ENCODE data around the gene RBMS2. TPM values are rescaled to one million over a fixed set of nuclear protein-coding genes. Genes with fewer than 3 reads are reported as not detected.
A peak's percentile ranks its signal among the peaks of the same experiment; 100 is the strongest.
"Not testable (repeated sequence)": the region's sequence is repeated elsewhere in the genome, so short reads cannot be mapped to it uniquely, and the experiment has no call there.

The RBMS2 gene
- total RNA-seq, 2 experiments from 2014 or later: 4.2 to 4.4 TPM

DNA sequence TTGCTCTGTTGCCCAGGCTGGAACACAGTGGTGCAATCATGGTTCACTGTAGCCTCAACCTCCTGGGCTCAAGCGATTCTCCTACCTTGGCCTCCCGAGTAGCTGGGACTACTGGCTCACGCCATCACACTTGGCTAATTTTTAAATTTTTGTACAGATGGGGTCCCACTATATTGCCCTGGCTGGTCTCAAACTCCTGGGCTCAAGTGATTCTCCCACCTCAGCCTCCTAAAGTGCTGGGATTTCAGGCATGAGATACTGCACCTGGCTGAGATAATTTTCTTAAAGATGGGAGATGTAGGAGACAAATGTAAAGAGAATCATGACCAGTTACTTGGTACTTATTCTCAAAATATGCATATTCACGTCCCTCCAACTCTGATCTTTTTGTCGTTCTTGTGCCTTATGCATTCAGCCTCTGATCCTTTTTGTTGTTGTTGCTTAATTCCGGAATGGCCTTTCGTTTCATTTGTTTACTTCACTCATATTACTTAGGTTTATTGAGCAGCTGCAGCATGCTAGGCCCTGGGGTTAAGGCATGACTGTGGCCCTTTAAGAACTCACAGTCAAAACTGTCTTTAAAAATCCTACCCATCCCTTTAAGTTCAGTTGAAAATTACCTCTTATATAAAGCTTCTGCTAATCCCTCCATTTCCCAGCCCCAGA lies 8.9 kb downstream of the RBMS2 start:
- no peaks in the 10 kb centered on the region for H3K27me3 Mint-ChIP-seq
- H3K27ac Mint-ChIP-seq: no peak overlapping the region
- H3K4me3 Mint-ChIP-seq: no peak overlapping the region
- H3K4me1 Mint-ChIP-seq: peaks cover 2% of the 10 kb centered on the region
- DNase-seq: no peak
- H3K36me3 Mint-ChIP-seq: no peaks in the 10 kb centered on the region
- no peaks in the 10 kb centered on the region for H3K9me3 Mint-ChIP-seq

- no peaks in the 10 kb centered on the region for H3K9me3 Mint-ChIP-seq
- no peak for DNase-seq
- H3K27ac Mint-ChIP-seq: no peak overlapping the region
- H3K4me3 Mint-ChIP-seq: no peak overlapping the region
- no peaks in the 10 kb centered on the region for H3K27me3 Mint-ChIP-seq
- peaks cover 1% of the 10 kb centered on the region for H3K36me3 Mint-ChIP-seq
- peaks cover 2% of the 10 kb centered on the region for H3K4me1 Mint-ChIP-seq
Observed at GRCh38 chr12:56537546-56537945, 15.9 kb downstream of the RBMS2 start.

DNA sequence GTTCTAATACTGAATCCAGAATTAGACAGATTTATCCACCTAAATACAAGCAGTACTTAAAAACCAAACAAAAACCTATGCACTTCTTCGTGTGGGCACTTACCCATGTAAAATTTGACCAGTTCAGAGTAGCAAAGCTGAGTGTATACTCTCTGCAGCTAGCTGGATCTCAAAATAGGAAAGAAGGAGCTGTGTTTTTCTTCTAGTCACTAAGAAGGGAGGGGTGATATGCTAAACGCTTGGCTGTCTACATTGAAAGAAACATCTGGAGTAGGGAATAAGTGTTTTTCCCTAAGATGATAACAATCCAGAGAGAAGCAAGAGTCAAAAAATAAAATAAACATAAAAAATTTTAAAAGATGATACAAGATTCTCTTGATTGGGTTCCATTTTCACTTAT lies 20.0 kb downstream of the RBMS2 start:
- Mint-ChIP-seq H3K9me3 (no peaks in the 10 kb centered on the region), H3K27me3 (no peaks in the 10 kb centered on the region), H3K27ac (no peak overlapping the region), H3K4me3 (no peak overlapping the region), H3K36me3 (peaks cover 1% of the 10 kb centered on the region), H3K4me1 (peaks cover 2% of the 10 kb centered on the region)
- no peak for DNase-seq

DNA sequence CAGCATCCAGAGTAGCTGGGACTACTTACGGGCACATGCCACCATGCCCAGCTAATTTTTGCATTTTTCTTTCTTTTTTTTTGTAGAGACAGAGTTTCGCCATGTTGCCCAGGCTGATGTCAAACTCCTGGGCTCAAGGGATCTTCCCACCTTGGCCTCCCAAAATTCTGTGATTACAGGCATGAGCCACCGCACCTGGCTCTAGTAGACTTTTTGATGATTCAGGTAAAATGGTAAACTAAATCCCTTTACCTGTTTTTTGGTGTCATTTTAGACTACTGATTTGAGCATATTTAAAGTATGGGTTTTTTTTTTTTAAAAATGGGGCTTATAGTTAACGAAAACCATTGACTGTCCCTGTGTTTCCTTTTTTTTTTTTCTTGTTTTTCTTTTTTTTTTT lies 20.5 kb downstream of the RBMS2 start:
- Mint-ChIP-seq H3K9me3 (no peaks in the 10 kb centered on the region), H3K4me1 (peaks cover 1% of the 10 kb centered on the region), H3K27ac (no peak overlapping the region), H3K4me3 (no peak overlapping the region), H3K36me3 (peaks cover 1% of the 10 kb centered on the region), H3K27me3 (no peaks in the 10 kb centered on the region)
- DNase-seq: no peak

DNA sequence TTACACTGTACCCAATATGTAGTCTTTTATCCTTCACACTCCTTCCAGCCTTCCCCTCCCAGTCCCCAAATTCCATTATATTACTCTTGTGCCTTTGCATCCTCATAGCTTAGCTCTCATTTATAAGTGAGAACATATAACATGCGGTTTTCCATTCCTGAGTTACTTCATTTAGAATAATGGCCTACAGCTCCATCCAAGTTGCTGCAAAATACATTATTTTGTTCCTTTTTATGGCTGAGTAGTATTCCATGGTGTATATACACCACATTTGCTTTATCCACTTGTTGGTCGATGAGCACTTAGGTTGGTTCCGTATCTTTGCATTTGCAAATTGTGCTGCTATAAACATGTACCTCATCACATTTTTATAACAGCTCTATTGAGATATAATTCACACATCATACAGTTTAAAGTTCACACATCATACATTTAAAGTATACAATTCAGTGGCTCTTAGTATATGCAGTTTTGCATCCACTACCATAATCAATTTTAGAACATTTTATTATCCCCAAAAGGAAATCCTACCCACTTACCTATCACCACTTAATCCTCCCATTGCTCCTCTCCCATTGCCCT lies 23.5 kb downstream of the RBMS2 start:
- no peak for DNase-seq
- Mint-ChIP-seq H3K27ac (no peak overlapping the region), H3K4me1 (no peaks in the 10 kb centered on the region), H3K36me3 (peaks cover 1% of the 10 kb centered on the region), H3K27me3 (no peaks in the 10 kb centered on the region), H3K9me3 (no peaks in the 10 kb centered on the region), H3K4me3 (no peak overlapping the region)

DNA sequence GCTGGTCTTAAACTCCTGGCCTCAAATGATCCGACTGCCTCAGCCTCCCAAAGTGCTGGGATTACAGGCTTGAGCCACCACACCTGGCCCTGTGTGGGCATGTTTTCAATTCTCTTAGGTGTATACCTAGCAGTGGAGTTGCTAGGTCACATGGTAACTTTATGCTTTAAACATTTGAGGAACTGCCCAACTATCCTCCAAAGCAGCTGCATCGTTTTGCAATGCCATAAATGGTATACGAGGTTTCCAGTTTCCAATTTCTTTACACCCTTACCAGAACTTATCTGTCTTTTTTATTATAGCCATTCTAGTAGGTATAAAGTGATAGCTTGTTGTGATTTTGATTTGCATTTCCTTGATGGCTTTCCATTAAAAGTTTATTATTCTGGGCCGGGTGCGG lies 25.1 kb downstream of the RBMS2 start:
- H3K4me1 Mint-ChIP-seq: no peaks in the 10 kb centered on the region
- no peaks in the 10 kb centered on the region for H3K27me3 Mint-ChIP-seq
- no peaks in the 10 kb centered on the region for H3K36me3 Mint-ChIP-seq
- no peaks in the 10 kb centered on the region for H3K9me3 Mint-ChIP-seq
- H3K27ac Mint-ChIP-seq: no peak overlapping the region
- no peak overlapping the region for H3K4me3 Mint-ChIP-seq
- DNase-seq: no peak

- Mint-ChIP-seq H3K4me3 (no peak overlapping the region), H3K36me3 (no peaks in the 10 kb centered on the region), H3K27me3 (no peaks in the 10 kb centered on the region), H3K9me3 (no peaks in the 10 kb centered on the region), H3K4me1 (no peaks in the 10 kb centered on the region), H3K27ac (no peak overlapping the region)
- DNase-seq: no peak
Observed at GRCh38 chr12:56551070-56551469, 29.4 kb downstream of the RBMS2 start.

- H3K9me3 Mint-ChIP-seq: no peaks in the 10 kb centered on the region
- DNase-seq: peak; percentile 52
- H3K27me3 Mint-ChIP-seq: no peaks in the 10 kb centered on the region
- H3K27ac Mint-ChIP-seq: no peak overlapping the region
- peaks cover 21% of the 10 kb centered on the region for H3K4me1 Mint-ChIP-seq
- peak overlapping the region; percentile 18 for H3K4me3 Mint-ChIP-seq
- no peaks in the 10 kb centered on the region for H3K36me3 Mint-ChIP-seq
Observed at GRCh38 chr12:56565510-56566101, 44.0 kb downstream of the RBMS2 start.

- H3K36me3 Mint-ChIP-seq: no peaks in the 10 kb centered on the region
- no peak overlapping the region for H3K27ac Mint-ChIP-seq
- H3K4me3 Mint-ChIP-seq: no peak overlapping the region
- peaks cover 29% of the 10 kb centered on the region for H3K4me1 Mint-ChIP-seq
- H3K27me3 Mint-ChIP-seq: no peaks in the 10 kb centered on the region
- no peaks in the 10 kb centered on the region for H3K9me3 Mint-ChIP-seq
- no peak for DNase-seq
Observed at GRCh38 chr12:56568146-56568545, 46.5 kb downstream of the RBMS2 start.

GRCh38 chr12:56571121-56571520 lies 49.5 kb downstream of the RBMS2 start:
- H3K4me3 Mint-ChIP-seq: no peak overlapping the region
- no peaks in the 10 kb centered on the region for H3K27me3 Mint-ChIP-seq
- no peak for DNase-seq
- peaks cover 20% of the 10 kb centered on the region for H3K4me1 Mint-ChIP-seq
- no peaks in the 10 kb centered on the region for H3K9me3 Mint-ChIP-seq
- no peaks in the 10 kb centered on the region for H3K36me3 Mint-ChIP-seq
- H3K27ac Mint-ChIP-seq: no peak overlapping the region

- Mint-ChIP-seq H3K4me1 (peaks cover 20% of the 10 kb centered on the region), H3K9me3 (no peaks in the 10 kb centered on the region), H3K27me3 (no peaks in the 10 kb centered on the region), H3K27ac (no peak overlapping the region), H3K4me3 (no peak overlapping the region), H3K36me3 (no peaks in the 10 kb centered on the region)
- DNase-seq: no peak
Observed at GRCh38 chr12:56572288-56572687, 50.7 kb downstream of the RBMS2 start.

GRCh38 chr12:56574210-56574609 lies 52.6 kb downstream of the RBMS2 start:
- Mint-ChIP-seq H3K9me3 (no peaks in the 10 kb centered on the region), H3K27me3 (no peaks in the 10 kb centered on the region), H3K27ac (no peak overlapping the region), H3K4me3 (no peak overlapping the region), H3K36me3 (no peaks in the 10 kb centered on the region), H3K4me1 (peaks cover 18% of the 10 kb centered on the region)
- no peak for DNase-seq

DNA sequence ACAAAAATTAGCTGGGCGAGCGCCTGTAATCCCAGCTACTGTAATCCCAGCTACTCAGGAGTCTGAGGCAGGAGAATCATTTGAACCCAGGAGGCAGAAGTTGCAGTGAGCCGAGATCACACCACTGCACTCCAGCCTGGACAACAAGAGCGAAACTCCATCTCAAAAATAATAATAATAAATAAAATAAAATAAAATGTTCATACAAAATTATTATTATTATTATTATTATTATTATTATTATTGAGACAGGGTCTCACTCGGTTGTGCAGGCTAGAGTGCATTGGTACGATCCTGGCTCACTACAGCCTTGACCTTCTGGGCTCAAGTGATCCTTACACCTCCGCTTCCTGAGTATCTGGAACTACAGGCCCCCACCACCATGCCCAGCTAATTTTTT lies 55.6 kb downstream of the RBMS2 start:
- not testable (repeated sequence) for H3K9me3 Mint-ChIP-seq, H3K27me3 Mint-ChIP-seq, H3K27ac Mint-ChIP-seq, DNase-seq, H3K4me3 Mint-ChIP-seq, H3K36me3 Mint-ChIP-seq
- H3K4me1 Mint-ChIP-seq: peaks cover 17% of the 10 kb centered on the region

GRCh38 chr12:56578983-56579546 lies 57.4 kb downstream of the RBMS2 start:
- H3K27ac Mint-ChIP-seq: no peak overlapping the region
- no peak overlapping the region for H3K4me3 Mint-ChIP-seq
- H3K9me3 Mint-ChIP-seq: no peaks in the 10 kb centered on the region
- no peak for DNase-seq
- H3K4me1 Mint-ChIP-seq: peaks cover 24% of the 10 kb centered on the region
- no peaks in the 10 kb centered on the region for H3K27me3 Mint-ChIP-seq
- no peaks in the 10 kb centered on the region for H3K36me3 Mint-ChIP-seq

DNA sequence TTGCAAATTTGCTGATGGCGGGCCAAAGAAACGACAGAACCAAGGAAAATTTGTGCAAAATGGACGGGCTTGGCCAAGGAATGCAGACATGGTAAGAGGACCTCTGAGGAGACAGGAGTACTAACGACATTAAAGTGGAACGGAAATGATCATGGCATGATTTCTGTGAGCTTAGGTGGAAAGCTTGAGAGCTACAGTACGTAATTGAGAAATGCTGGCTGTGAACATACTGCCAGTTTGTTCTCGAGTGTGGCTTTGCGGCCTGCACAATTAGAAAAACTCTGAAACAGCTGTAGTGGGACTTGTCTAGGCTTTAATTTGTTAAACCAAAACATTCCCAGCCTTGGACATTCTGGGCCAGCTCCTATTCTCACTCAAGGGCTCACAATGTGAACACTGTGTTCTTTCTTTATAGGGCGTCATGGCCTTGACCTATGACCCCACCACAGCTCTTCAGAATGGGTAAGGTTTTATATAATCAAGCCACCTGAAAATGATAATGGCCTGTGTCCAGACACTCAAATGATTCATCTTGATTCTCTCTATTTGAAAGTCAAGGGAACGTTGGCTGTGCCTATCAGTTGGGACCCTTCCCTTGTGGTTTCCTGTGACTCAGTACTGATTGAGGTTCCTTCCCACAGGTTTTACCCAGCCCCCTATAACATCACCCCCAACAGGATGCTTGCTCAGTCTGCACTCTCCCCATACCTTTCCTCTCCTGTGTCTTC lies 60.0 kb downstream of the RBMS2 start:
- Mint-ChIP-seq H3K36me3 (no peaks in the 10 kb centered on the region), H3K27ac (peak overlapping the region; percentile 90), H3K4me3 (peak overlapping the region; percentile 54), H3K4me1 (peaks cover 25% of the 10 kb centered on the region), H3K9me3 (no peaks in the 10 kb centered on the region), H3K27me3 (no peaks in the 10 kb centered on the region)
- peak; percentile 50 for DNase-seq

Data from activated naive CD8-positive, alpha-beta T cell treated with anti-CD3 and anti-CD28 coated beads for 36 hours (primary cell).